ENCODE results near the gene PACRG. TPM values are rescaled to one million over a fixed set of nuclear protein-coding genes. Genes with fewer than 3 reads are reported as not detected.

PACRG gene
- total and polyA plus RNA-seq, 2 of the 8 experiments (the other 6 are each of a cell fraction or from before 2014, with no cell fraction given), result 0.44 to 0.54 TPM

DNA sequence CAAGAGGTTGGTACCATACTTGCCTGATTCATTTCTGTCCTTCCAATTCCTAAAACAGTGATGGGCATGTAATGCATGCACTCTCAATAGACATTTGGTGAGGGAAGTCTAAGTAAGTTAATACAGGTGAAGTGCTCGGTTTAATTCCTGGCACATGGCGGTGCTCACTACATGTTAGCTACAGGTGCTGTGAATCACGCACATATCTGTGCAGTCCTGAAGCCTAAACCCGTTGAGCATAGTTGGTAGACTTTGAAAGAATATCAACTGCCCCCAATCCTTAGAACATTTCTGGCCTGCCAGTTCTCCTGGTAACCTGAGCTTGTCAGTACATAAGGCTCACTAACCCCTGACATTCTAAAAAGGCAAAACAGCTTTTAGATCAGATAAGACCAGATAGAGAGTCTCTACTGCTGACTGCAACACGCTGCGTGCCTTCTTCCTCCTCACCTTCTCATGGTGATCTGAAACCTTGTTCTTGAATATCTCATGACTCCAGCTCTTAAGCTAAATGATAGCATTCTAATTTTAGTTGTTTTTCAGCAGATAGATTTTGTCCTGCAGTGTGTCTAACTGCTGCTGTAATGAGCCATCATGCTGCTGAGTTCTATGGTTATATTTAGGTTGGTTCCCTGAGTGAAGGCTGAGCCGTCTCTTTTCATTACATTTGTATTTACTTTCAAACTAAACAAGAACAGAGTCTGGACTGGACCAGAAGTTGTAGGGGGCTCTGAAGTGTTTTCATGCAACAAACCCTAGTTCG is 358.3 kb downstream of the PACRG start:
- Histone ChIP-seq H2BK5ac (ENCODE audit: low read depth, low read length) (no peak overlapping the region), H4K20me1 (replicated peaks in 1 of 2; ENCODE audit: control insufficient read depth in 1 of 2, insufficient read depth in 2 of 2, low read length in 2 of 2) (no peaks in the 10 kb centered on the region), H2BK20ac (ENCODE audit: low read length) (no peak overlapping the region), H3K27ac (ENCODE audit: low read depth, low read length) (no peak overlapping the region), H3K18ac (ENCODE audit: extremely low read depth, low read length) (no peak overlapping the region), H3K9ac (replicated peaks in 1 of 4; ENCODE audit: extremely low read depth in 1 of 4, low read depth in 3 of 4, low read length in 3 of 4) (no peak overlapping the region; a peak in 1 of 7 replicates), H3K4me2 (ENCODE audit: insufficient read depth in 1 of 2, low read depth in 2 of 2, low read length in 2 of 2) (no peak overlapping the region), H3K9me3 (ENCODE audit: insufficient read depth in 2 of 2, low read depth in 1 of 2, low read length in 1 of 2) (no peaks in the 10 kb centered on the region), H3K4ac (replicated peaks; ENCODE audit: insufficient read length, low read depth, low read length) (no peak overlapping the region), H4K8ac (ENCODE audit: extremely low read depth, insufficient read depth, low read length) (no peak overlapping the region), H3K23me2 (ENCODE audit: low read depth, low read length) (no peaks in the 10 kb centered on the region), H2AK5ac (ENCODE audit: low read depth, low read length) (no peak overlapping the region), H3K79me1 (ENCODE audit: low read depth, low read length) (no peaks in the 10 kb centered on the region), H2BK120ac (replicated peaks; ENCODE audit: low read depth, low read length) (no peak overlapping the region), H3K27me3 (replicated peaks in 1 of 4; ENCODE audit: control insufficient read depth in 3 of 4, extremely low read depth in 1 of 4, insufficient read depth in 3 of 4, low read length in 3 of 4) (peaks cover 0 to 1% (median 0%) of the 10 kb centered on the region in 4 experiments; a peak in 2 of 7 replicates), H3K23ac (ENCODE audit: insufficient read length) (no peak overlapping the region), H3K56ac (replicated peaks; ENCODE audit: insufficient read length, low read depth, low read length) (no peak overlapping the region), H2AFZ (ENCODE audit: low read length) (no peak overlapping the region), H3K79me2 (ENCODE audit: control insufficient read depth in 1 of 2, insufficient read depth in 2 of 2, low read length in 2 of 2) (no peaks in the 10 kb centered on the region), H2BK15ac (ENCODE audit: low read length) (no peak overlapping the region), H3K14ac (ENCODE audit: insufficient read length) (no peak overlapping the region), H4K91ac (replicated peaks; ENCODE audit: insufficient read length, low read length) (no peak overlapping the region), H3K4me3 (ENCODE audit: extremely low read depth in 1 of 4, insufficient read depth in 2 of 4, low read depth in 3 of 4, low read length in 4 of 4) (no peak overlapping the region), H2BK12ac (ENCODE audit: low read depth, low read length) (no peak overlapping the region), H3K36me3 (ENCODE audit: control insufficient read depth in 2 of 4, insufficient read depth in 4 of 4, low read length in 3 of 4) (no peaks in the 10 kb centered on the region), H4K5ac (ENCODE audit: insufficient read length, low read depth, low read length) (no peak overlapping the region), H3K4me1 (replicated peaks in 1 of 4; ENCODE audit: control insufficient read depth in 3 of 4, insufficient read depth in 4 of 4, low read length in 3 of 4) (peaks cover 0 to 18% (median 5%) of the 10 kb centered on the region in 4 experiments; a peak in 5 of 7 replicates)
- no peak for TF ChIP-seq BCL11A (IDR thresholded peaks at IDR 0.05; ENCODE audit: low read depth in 2 of 2, low read length in 2 of 2)
- ChIA-PET CTCF (ENCODE audit: partially characterized antibody) (interaction anchor here (1.2 to 1.4 kb wide), 2 partner anchors 9 to 34 kb away, joined by 3 to 5 read pairs; no protein-coding TSS in a partner anchor), POLR2A (ENCODE audit: partially characterized antibody) (no interaction called here)
- 88% methylated on average over 8 of the region's 8 CpGs; no CpG with 5 or more reads in 1 of the 2 experiments for WGBS, 2 experiments (ENCODE audit: extremely low coverage in 1 of 2, insufficient coverage in 1 of 2, insufficient read length in 1 of 2, insufficient replicate concordance in 2 of 2, low coverage in 1 of 2, low lambda C conversion rate in 2 of 2, missing lambda C conversion rate in 1 of 2)
- DNase-seq (ENCODE audit: low read depth in 1 of 2, low spot score in 2 of 2), result no peak
- no peak for FAIRE-seq
